ENCODE results near the gene REC8.
A peak's percentile ranks its signal among the peaks of the same experiment; 100 is the strongest.

REC8 gene, protein sequence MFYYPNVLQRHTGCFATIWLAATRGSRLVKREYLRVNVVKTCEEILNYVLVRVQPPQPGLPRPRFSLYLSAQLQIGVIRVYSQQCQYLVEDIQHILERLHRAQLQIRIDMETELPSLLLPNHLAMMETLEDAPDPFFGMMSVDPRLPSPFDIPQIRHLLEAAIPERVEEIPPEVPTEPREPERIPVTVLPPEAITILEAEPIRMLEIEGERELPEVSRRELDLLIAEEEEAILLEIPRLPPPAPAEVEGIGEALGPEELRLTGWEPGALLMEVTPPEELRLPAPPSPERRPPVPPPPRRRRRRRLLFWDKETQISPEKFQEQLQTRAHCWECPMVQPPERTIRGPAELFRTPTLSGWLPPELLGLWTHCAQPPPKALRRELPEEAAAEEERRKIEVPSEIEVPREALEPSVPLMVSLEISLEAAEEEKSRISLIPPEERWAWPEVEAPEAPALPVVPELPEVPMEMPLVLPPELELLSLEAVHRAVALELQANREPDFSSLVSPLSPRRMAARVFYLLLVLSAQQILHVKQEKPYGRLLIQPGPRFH

GRCh38 chr14:24171422-24172260 lies at the start of gene REC8:
TSS of gene REC8 (plus strand) at chr14:24172080. CDS start at chr14:24172553, 473 bp downstream.
- no peak for DNase-seq (ENCODE audit: low spot score)

GRCh38 chr14:24122416-24122815 lies 49.5 kb upstream of the REC8 start:
- no peak for DNase-seq (ENCODE audit: low spot score)

DNA sequence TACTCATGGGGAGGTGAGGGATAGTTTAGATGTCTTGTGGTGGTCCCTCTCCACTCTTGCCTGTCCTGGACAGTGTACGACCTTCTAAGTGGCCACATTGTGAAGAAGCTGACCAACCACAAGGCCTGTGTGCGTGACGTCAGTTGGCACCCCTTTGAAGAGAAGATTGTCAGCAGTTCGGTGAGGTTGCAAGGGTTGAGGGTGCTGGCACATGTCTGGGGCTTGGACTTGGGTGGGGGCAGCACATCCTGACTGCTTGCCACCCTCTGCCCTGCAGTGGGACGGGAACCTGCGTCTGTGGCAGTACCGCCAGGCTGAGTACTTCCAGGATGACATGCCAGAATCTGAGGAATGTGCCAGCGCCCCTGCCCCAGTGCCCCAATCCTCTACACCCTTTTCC lies 49.0 kb upstream of the REC8 start:
- no peak for DNase-seq (ENCODE audit: low spot score)

DNA sequence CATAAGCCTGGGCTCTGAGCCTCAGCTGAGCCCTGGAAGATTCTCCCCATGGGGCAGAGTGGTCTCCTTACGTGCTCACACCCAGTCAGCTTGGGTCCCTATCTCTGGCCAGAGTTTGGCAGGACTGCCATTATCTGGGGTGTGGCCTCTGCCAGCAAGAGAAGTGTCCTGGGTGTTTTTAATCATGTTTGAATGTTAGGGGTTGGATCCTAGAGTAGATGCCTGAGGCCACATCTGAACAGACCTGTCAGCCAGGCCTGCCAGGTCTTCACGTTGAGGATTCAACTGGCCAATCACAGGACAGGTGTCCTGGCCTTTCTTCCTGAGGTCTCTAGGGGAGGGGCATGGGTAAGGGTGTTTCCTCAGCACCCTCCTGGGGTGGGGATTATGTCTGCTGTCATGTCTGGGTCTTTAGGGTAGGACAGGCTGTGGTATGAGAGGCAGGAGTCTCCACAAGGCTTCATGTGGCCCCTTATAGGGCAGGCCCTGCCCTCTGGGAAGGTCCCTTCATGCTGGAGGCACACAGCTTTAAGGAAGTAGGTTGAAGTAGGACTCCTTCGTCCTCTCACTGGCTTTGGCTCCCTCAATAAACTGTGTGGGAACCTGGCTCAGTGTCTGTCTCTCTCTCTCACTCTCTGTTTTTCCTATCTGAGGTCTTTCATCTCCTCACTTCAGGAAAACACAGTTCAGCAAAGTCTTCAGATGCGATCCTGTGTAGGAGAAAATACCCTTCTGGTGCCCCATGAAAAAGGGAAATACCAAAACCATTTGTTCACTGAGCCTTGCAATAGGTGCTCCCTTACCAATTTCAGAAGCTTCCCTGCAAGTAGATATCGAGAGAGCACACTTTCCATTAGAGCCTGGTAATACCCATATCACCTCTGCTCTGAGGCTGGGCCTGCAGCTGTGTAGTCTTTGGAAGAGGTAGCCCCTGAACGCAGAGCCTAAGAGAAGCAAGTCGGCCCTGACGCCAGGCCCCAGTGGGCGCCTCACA lies 48.2 kb upstream of the REC8 start:
- DNase-seq (ENCODE audit: low spot score) = no peak

DNA sequence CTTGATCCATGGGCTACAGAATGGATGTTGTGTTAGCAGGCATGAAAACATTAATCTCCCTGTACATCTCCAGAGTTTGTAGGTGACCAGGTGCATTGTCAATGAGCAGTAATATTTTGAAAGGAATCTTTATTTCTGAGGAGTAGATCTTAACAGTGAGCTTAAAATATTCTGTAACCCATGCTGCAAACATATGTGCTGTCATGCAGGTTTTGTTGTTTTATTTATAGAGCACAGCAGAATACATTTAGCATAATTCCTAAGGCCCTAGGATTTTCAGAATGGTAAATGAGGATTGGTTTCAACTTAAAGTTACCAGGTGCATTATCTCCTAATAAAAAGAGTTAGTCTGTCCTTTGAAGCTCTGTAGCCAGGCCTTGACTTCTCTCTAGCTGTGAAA lies 44.9 kb upstream of the REC8 start:
- no peak for DNase-seq (ENCODE audit: low spot score)

GRCh38 chr14:24127673-24128072 lies 44.2 kb upstream of the REC8 start:
- DNase-seq (ENCODE audit: low spot score) = no peak

DNA sequence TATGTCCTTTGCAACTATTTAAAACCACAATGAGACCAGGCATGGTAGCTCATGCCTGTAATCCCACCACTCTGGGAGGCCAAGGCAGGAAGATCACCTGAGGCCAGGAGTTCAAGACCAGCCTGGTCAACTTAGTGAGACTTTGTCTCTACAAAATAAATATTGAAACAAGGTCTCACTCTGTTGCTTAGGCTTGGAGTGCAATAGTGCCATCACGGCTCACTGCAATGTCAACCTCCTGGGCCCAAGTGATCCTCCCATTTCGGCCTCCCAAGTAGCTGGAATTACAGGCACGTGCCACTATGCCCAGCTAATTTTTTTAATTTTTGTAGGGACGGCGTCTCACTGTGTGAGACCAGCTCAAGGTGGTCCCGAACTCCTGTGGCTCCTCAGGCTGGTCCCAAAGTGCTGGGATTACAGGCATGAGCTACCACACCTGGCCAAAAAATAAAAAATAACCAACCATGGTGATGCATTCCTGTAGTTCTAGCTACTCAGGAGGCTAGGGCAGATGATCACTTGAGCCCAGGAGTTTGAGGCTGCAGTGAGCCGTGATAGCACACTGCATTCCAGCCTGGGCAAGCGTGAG lies 42.4 kb upstream of the REC8 start:
- DNase-seq (ENCODE audit: low spot score) = no peak

- no peak for DNase-seq (ENCODE audit: low spot score)
Observed at GRCh38 chr14:24130380-24130716, 41.5 kb upstream of the REC8 start, which contains the start of gene FITM1. TSS of gene FITM1 (plus strand) at chr14:24130659. CDS start at chr14:24131564, 905 bp downstream.

GRCh38 chr14:24130717-24131548 lies 40.9 kb upstream of the REC8 start:
- DNase-seq (ENCODE audit: low spot score) = no peak

DNA sequence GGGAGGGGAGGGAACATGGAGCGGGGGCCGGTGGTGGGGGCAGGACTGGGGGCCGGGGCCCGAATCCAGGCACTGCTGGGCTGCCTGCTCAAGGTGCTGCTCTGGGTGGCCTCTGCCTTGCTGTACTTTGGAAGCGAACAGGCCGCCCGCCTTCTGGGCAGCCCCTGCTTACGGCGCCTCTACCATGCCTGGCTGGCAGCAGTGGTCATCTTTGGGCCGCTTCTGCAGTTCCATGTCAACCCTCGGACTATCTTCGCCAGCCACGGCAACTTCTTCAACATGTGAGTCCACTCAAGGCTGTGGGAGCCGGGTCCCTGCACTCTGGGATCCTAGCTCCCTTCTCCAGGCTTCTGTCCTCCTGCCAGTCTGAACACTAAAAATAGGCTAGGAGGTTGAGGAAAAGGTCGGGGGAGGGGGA lies 40.3 kb upstream of the REC8 start:
- DNase-seq (ENCODE audit: low spot score) = no peak

- no peak for DNase-seq (ENCODE audit: low spot score)
Observed at GRCh38 chr14:24132061-24132685, 39.7 kb upstream of the REC8 start.

DNA sequence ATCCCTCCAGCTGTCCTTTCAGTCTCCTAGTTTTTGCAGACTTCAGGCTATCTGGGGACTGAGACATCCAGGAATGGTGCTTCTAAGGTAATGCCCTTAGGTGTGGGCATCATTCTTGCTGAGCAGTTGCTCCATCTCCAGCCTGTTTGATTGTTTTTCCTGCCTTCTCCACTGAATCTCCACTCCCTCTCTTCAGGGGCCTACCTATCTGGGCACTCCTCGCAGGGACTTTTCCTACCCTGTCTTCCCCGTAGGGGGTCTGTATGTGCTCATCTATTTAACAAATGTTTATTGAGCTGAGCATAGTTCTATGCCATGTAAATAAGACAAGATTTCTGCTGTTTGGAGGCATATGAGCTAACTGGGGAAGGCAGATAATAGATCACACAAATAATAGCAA lies 38.9 kb upstream of the REC8 start:
- no peak for DNase-seq (ENCODE audit: low spot score)

- no peak for DNase-seq (ENCODE audit: low spot score)
Observed at GRCh38 chr14:24133735-24134134, 38.1 kb upstream of the REC8 start.

- no peak for DNase-seq (ENCODE audit: low spot score)
Observed at GRCh38 chr14:24135584-24135833, 36.4 kb upstream of the REC8 start.

GRCh38 chr14:24135834-24136683 lies 35.8 kb upstream of the REC8 start, which contains the start of gene PSME1:
TSS of gene PSME1 (plus strand) at chr14:24136194. CDS start at chr14:24136263, 69 bp downstream.
- DNase-seq (ENCODE audit: low spot score) = peak; percentile 97

DNA sequence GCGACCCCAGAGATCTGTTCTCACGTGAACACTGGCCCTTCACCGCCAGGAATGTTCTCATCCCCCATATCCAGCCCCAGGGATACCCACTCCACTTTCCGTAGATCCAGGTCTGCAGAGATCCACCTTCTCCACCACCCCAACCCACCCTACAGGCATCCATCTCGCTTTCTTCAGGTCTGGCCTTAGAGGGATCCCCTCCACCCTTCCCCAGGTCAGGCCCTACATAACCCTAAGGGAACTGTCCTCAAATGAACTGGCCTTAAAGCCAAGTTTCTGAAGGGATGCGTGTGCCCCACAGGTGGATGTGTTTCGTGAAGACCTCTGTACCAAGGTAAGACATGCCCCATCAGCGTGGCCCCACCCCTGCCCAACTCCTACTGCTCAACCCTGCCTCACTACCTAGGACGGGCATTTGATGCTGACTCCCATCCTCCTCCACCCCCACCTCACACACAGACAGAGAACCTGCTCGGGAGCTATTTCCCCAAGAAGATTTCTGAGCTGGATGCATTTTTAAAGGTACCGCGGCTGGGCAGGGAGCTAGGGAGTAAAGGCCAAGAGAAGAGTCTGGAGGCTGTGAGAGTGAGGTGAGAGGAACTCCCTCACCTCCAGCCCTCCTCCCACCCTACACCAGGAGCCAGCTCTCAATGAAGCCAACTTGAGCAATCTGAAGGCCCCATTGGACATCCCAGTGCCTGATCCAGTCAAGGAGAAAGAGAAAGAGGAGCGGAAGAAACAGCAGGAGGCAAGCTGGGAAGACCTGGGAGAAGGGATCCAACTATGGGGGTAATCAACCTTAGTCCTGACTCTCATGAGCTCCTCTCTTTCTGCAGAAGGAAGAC lies 35.0 kb upstream of the REC8 start:
- DNase-seq (ENCODE audit: low spot score) = no peak

DNA sequence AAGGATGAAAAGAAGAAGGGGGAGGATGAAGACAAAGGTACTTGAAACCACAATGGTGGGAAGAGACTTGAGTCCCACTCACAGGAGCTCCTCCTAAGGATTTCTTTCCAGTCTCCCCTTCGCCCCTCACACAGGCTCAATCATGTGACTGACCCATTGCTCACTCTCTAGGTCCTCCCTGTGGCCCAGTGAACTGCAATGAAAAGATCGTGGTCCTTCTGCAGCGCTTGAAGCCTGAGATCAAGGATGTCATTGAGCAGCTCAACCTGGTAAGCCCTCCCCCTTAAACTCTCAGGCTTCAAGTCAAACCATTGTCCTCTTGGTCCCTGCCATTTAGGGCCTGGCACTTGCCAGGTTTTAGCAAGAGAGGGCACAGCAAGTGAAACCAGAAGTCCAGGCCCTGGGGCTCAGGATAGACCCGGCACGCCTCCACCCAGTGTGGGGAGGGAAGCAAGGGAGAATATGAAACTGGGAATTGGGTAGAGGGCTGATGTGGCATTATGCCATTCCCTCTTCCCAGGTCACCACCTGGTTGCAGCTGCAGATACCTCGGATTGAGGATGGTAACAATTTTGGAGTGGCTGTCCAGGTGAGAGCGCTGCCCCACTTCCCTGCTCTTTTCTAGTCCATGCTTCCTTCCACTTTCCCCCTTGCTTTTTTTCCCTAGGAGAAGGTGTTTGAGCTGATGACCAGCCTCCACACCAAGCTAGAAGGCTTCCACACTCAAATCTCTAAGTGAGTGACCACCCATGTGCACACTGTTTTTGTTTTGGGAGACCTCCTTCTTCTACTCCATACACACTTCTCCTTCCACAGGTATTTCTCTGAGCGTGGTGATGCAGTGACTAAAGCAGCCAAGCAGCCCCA lies 34.1 kb upstream of the REC8 start:
- no peak for DNase-seq (ENCODE audit: low spot score)
